RCC 7860 (cell line): ENCODE results near the gene SHPK.

ENCODE experiments used
- DNase-seq: peaks from one replicate; pipeline ENCODE4 v3.0.0-alpha.2; 2015; ENCODE audit warnings: low spot score
- FAIRE-seq: peaks from 2 replicates; lab custom pipeline; 2012; peaks lifted over from hg19 to GRCh38; lab: Jason Lieb, UNC

The SHPK gene

GRCh38 chr17:3663102-3664011, 27.3 kb upstream of the SHPK start:
- FAIRE-seq (no peak), DNase-seq (no peak)

- no peak for FAIRE-seq
- no peak for DNase-seq
Measured at GRCh38 chr17:3660311-3660891, 24.4 kb upstream of the SHPK start.

DNA sequence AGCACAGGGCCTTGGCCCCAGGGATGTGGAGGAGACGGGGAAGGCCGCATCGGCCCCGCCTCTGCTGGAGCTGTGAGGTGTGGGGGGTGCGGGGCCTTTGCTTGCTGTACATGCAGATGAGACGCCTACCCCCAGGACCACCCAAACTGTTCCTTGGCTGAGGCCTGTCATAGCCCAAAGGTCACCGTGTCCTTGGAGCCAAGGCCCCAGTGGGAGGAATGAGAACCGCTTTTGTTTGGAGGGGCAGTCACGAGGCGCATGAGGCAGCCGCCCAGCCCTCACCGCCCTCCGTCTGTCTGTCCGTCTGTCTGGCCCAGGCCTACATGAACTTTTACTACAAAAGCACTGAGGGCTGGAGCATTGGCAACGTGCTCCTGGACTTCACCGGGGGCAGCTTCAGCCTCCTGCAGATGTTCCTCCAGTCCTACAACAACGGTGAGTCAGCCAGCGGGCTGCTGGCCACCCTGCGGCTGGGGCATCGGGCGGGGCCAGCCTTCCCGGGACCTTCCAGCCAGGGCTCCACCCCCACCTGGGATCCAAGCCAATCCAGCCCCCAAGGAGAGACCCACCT, 23.6 kb upstream of the SHPK start:
- DNase-seq (peak; percentile 60), FAIRE-seq (no peak)

- DNase-seq: no peak
- no peak for FAIRE-seq
Measured at GRCh38 chr17:3658784-3659449, 22.9 kb upstream of the SHPK start.

DNA sequence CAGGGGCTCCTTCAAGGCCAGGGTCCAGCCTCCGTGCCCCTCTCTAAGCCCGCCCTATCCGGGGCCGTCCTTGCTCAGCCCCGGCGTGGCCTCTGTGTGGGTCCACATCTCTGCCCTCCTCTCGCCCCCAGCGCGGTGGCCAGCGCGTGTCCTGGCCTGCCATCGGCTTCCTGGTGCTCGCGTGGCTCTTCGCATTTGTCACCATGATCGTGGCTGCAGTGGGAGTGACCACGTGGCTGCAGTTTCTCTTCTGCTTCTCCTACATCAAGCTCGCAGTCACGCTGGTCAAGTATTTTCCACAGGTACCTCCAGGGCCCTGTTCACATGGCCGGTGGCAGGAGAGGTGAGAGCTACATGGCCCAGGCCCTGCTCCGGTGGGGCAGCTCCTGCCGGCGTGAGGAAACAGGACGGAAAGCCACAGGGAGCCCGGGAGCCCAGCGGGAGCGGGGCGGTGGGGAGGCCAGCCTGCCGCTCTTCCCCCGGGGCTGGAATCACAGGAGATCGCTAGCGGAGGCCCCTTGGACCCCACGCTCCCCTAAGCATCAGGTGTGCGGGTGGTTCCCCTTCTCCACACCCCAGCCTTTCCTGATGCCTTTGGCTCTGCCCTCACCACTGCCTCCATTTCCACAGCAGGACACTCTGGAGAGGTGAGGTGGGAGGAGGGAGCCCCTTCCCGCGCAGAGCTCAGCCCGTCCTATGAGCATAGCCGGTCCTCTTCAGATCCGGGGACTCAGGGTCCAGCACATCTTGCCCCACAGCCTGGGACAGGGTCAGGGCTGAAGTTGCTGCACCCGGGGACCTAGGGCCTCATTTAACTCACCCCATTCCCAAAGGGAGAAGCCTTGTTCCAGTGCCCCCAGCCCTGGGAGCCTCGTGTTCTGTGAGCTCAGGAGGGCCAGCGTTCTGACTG, 22.1 kb upstream of the SHPK start:
- DNase-seq: no peak
- no peak for FAIRE-seq

GRCh38 chr17:3657588-3657869, 21.5 kb upstream of the SHPK start:
- FAIRE-seq: no peak
- no peak for DNase-seq

GRCh38 chr17:3656755-3657587, 20.9 kb upstream of the SHPK start:
- FAIRE-seq: no peak
- DNase-seq: no peak

GRCh38 chr17:3656353-3656752, 20.3 kb upstream of the SHPK start:
- FAIRE-seq: no peak
- DNase-seq: no peak

DNA sequence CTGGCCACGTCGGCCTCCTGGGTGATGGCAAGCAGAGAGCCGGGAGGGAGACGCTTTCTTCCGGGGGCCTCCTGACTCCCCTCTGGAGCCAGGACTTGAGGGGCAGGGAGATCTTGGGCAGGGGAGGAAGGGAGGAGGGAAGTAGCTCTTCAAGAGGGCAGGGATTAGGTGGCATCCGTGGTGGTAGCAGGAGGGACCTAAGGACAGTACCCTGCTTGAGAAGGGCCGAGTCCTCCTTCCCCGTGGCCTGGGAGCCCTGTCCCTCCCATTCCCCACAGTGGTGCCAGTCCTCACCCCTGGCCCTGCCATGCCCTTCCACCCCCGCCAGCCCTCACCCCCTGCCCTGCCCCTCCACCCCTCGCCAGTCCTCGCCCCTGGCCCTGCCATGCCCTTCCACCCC, 19.7 kb upstream of the SHPK start:
- DNase-seq: no peak
- no peak for FAIRE-seq

DNA sequence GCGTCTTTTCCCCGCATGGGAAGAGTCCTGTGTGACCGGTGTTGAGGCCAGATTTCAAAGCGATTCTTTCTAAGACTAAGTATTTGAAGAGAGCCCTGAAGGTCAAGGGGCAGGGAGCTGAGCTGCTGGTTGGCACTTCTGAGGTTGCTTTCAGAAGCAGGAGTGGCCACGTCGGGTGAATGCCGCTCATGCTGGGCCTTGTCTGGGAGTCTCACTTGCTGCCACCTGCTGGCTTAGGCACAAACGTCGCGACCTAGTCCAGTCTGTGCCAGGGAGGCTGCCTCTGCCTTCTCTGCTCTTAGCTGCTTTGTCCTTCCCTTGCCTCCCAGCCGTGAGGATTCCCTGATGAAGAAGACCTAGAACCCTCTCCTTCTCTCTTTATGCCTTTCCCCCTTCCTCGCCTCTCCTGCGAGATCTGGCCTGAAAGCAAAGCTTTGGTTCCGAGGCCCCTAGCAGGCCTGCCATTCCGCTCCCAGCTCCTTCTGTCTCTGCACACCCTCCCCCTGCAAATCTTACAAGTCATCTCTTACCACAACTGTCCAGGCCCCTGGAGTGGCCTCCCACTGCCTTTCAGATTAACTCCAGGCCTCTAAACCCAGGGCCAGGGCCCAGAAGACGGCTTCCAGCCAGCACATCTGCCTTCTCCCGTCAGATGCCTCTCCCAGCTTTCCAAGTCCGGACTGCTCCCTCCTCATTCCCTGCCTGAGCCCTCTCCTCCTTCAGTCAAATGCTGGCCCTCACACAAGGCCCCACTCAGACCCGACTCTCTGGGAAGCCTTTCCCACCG, 11.9 kb upstream of the SHPK start:
- no peak for FAIRE-seq
- no peak for DNase-seq

GRCh38 chr17:3647251-3647650, 11.2 kb upstream of the SHPK start:
- no peak for FAIRE-seq

GRCh38 chr17:3645310-3645709, 9.3 kb upstream of the SHPK start:
- FAIRE-seq: no peak

More at GRCh38 chr17:3647251-3647650, 11.2 kb upstream of the SHPK start:
- no peak for DNase-seq

GRCh38 chr17:3643889-3644349, 7.9 kb upstream of the SHPK start:
- FAIRE-seq (no peak), DNase-seq (no peak)

More at GRCh38 chr17:3645310-3645709, 9.3 kb upstream of the SHPK start:
- no peak for DNase-seq

DNA sequence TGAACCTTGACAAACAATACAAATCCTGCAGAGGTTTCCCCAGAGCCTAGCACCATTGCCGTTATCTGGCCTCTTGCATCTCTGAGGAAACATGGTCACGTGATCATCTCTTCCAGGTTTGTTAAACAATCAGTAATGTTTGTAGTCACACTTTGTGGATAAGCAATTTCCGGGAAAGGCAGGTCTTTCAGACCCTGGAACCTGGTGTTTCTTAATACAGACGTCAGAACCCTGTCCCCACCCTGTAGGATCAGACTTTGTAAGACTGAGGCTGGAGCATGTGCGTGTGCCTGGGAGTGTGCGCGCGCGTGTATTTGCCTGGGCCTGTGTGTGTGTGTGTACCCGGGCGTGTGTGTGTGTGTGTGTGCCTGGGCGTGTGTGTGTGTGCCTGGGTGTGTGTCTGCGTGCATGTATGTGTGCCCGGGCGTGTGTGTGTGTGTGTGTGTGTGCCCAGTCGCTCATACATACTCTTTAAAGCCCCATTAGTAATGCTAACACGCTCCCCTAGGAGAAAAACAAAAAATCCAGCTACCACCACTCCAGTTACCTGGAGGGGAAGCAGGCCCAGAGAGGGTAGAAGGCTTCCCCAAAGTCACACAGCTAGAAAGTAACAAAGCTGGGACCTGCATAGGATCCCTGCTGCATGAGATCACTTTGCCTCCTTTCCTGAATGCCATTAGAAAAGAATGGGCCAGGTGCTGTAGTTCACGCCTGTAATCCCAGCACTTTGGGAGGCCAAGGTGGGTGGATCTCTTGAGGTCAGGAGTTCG, 5.9 kb upstream of the SHPK start:
- FAIRE-seq (no peak), DNase-seq (no peak)

- DNase-seq (no peak), FAIRE-seq (no peak)
Measured at GRCh38 chr17:3641014-3641413, 5.0 kb upstream of the SHPK start.

GRCh38 chr17:3639981-3640596, 4.0 kb upstream of the SHPK start:
- DNase-seq (no peak), FAIRE-seq (no peak)

- FAIRE-seq: no peak
- DNase-seq: no peak
Measured at GRCh38 chr17:3636908-3637373, 891 bp upstream of the SHPK start.
